ENCODE measurements around the gene IFITM2. TPM values are rescaled to one million over a fixed set of nuclear protein-coding genes. Genes with fewer than 3 reads are reported as not detected.

IFITM2 gene
- polyA plus RNA-seq, 1 donor (not counting 4 experiments of a cell fraction or from before 2014, with no cell fraction given), result 83.0 TPM

- Histone ChIP-seq H3K36me3 (ENCODE audit: control insufficient read depth in 2 of 2, extremely low read depth in 1 of 2, insufficient read depth in 2 of 2, low read length in 2 of 2) (no peaks in the 10 kb centered on the region), H2AFZ (ENCODE audit: control insufficient read depth, low read length) (no peak overlapping the region), H4K20me1 (ENCODE audit: control insufficient read depth, extremely low read depth, insufficient read depth, low read length) (no peaks in the 10 kb centered on the region), H3K9me3 (ENCODE audit: control insufficient read depth, low read depth, low read length) (no peaks in the 10 kb centered on the region), H3K4me2 (ENCODE audit: control insufficient read depth, extremely low read depth, insufficient read depth, low read depth, low read length) (no peak overlapping the region), H3K9ac (ENCODE audit: control insufficient read depth, extremely low read depth, insufficient read depth, low read length) (no peak overlapping the region), H3K4me1 (ENCODE audit: control insufficient read depth, extremely low read depth, insufficient read depth, low read length) (peaks cover 7% of the 10 kb centered on the region), H3K27me3 (ENCODE audit: control insufficient read depth, extremely low read depth, insufficient read depth, low read length) (peaks cover 27% of the 10 kb centered on the region), H3K4me3 (ENCODE audit: control insufficient read depth in 2 of 3, extremely low read depth in 1 of 3, insufficient read depth in 2 of 3, low read depth in 1 of 3, low read length in 3 of 3) (no peak overlapping the region), H3K9me1 (ENCODE audit: control insufficient read depth, extremely low read depth, insufficient read depth, low read length) (no peaks in the 10 kb centered on the region), H3K27ac (ENCODE audit: control insufficient read depth, insufficient read depth, low read length) (no peak overlapping the region), H3K79me2 (ENCODE audit: control insufficient read depth, insufficient read depth, low read length) (no peaks in the 10 kb centered on the region)
- no peak for FAIRE-seq
- dilution Hi-C loops (cut with MboI; ENCODE audit: extremely low pct_ligation_motif_present, low sequenced_read_pairs), result no loop called here
- DNase-seq (ENCODE audit: low read depth, low spot score), result no peak
- no peak for TF ChIP-seq CTCF (optimal IDR thresholded peaks at IDR 0.05 in 1 of 3, IDR thresholded peaks at IDR 0.05 in 1 of 3, conservative IDR thresholded peaks at IDR 0.05 in 1 of 3; ENCODE audit: extremely low read depth in 1 of 3, insufficient read depth in 2 of 3, low read length in 3 of 3)
- TF ChIP-seq EZH2 (IDR thresholded peaks at IDR 0.05; ENCODE audit: low read length), result no peak
Observed at GRCh38 chr11:290621-291231, 16.9 kb upstream of the IFITM2 start.

- Histone ChIP-seq H3K4me1 (ENCODE audit: control insufficient read depth, extremely low read depth, insufficient read depth, low read length) (peaks cover 7% of the 10 kb centered on the region), H3K4me3 (ENCODE audit: control insufficient read depth in 2 of 3, extremely low read depth in 1 of 3, insufficient read depth in 2 of 3, low read depth in 1 of 3, low read length in 3 of 3) (no peak overlapping the region), H3K36me3 (ENCODE audit: control insufficient read depth in 2 of 2, extremely low read depth in 1 of 2, insufficient read depth in 2 of 2, low read length in 2 of 2) (no peaks in the 10 kb centered on the region), H4K20me1 (ENCODE audit: control insufficient read depth, extremely low read depth, insufficient read depth, low read length) (no peaks in the 10 kb centered on the region), H3K9me3 (ENCODE audit: control insufficient read depth, low read depth, low read length) (no peaks in the 10 kb centered on the region), H3K79me2 (ENCODE audit: control insufficient read depth, insufficient read depth, low read length) (no peaks in the 10 kb centered on the region), H3K27me3 (ENCODE audit: control insufficient read depth, extremely low read depth, insufficient read depth, low read length) (peaks cover 21% of the 10 kb centered on the region), H3K9me1 (ENCODE audit: control insufficient read depth, extremely low read depth, insufficient read depth, low read length) (no peaks in the 10 kb centered on the region), H2AFZ (ENCODE audit: control insufficient read depth, low read length) (no peak overlapping the region), H3K9ac (ENCODE audit: control insufficient read depth, extremely low read depth, insufficient read depth, low read length) (no peak overlapping the region), H3K4me2 (ENCODE audit: control insufficient read depth, extremely low read depth, insufficient read depth, low read depth, low read length) (no peak overlapping the region), H3K27ac (ENCODE audit: control insufficient read depth, insufficient read depth, low read length) (no peak overlapping the region)
- TF ChIP-seq CTCF (optimal IDR thresholded peaks at IDR 0.05 in 1 of 3, IDR thresholded peaks at IDR 0.05 in 1 of 3, conservative IDR thresholded peaks at IDR 0.05 in 1 of 3; ENCODE audit: extremely low read depth in 1 of 3, insufficient read depth in 2 of 3, low read length in 3 of 3) (no peak), EZH2 (IDR thresholded peaks at IDR 0.05; ENCODE audit: low read length) (no peak)
- dilution Hi-C loops (cut with MboI; ENCODE audit: extremely low pct_ligation_motif_present, low sequenced_read_pairs), result no loop called here
- DNase-seq (ENCODE audit: low read depth, low spot score), result no peak
- FAIRE-seq, result no peak
Observed at GRCh38 chr11:291281-292210, 16.1 kb upstream of the IFITM2 start.
